ENCODE measurements around the gene PTPN9.
"Not testable (repeated sequence)": the region's sequence is repeated elsewhere in the genome, so short reads cannot be mapped to it uniquely, and the experiment has no call there.

Gene PTPN9

GRCh38 chr15:75594276-75594675, 15.2 kb upstream of the PTPN9 start:
- TF ChIP-seq CTCF (IDR thresholded peaks at IDR 0.05; ENCODE audit: insufficient read depth, missing control alignments) = no peak
- FAIRE-seq = no peak
- DNase-seq (ENCODE audit: insufficient read length, low spot score) = no peak

- FAIRE-seq (no peak), DNase-seq (ENCODE audit: insufficient read length, low spot score) (no peak)
- no peak for TF ChIP-seq CTCF (IDR thresholded peaks at IDR 0.05; ENCODE audit: insufficient read depth, missing control alignments)
These were observed 12.7 kb upstream of the PTPN9 start for GRCh38 chr15:75591655-75592364.

- FAIRE-seq (no peak), DNase-seq (ENCODE audit: insufficient read length, low spot score) (no peak)
- no peak for TF ChIP-seq CTCF (IDR thresholded peaks at IDR 0.05; ENCODE audit: insufficient read depth, missing control alignments)
These were observed 11.1 kb upstream of the PTPN9 start for GRCh38 chr15:75590239-75590638.

GRCh38 chr15:75589071-75589470, 10.0 kb upstream of the PTPN9 start:
- DNase-seq (ENCODE audit: insufficient read length, low spot score) (no peak), FAIRE-seq (no peak)
- TF ChIP-seq CTCF (IDR thresholded peaks at IDR 0.05; ENCODE audit: insufficient read depth, missing control alignments) = no peak

GRCh38 chr15:75586422-75586821, 7.3 kb upstream of the PTPN9 start:
- not testable (repeated sequence) for FAIRE-seq; DNase-seq (ENCODE audit: insufficient read length, low spot score)

GRCh38 chr15:75584121-75584520, 5.0 kb upstream of the PTPN9 start:
- FAIRE-seq = no peak

GRCh38 chr15:75583701-75584100, 4.6 kb upstream of the PTPN9 start:
- no peak for FAIRE-seq
- TF ChIP-seq CTCF (IDR thresholded peaks at IDR 0.05; ENCODE audit: insufficient read depth, missing control alignments) = no peak
- DNase-seq (ENCODE audit: insufficient read length, low spot score) = no peak

More at GRCh38 chr15:75584121-75584520, 5.0 kb upstream of the PTPN9 start:
- TF ChIP-seq CTCF (IDR thresholded peaks at IDR 0.05; ENCODE audit: insufficient read depth, missing control alignments) = no peak
- no peak for DNase-seq (ENCODE audit: insufficient read length, low spot score)

GRCh38 chr15:75582943-75583342, 3.8 kb upstream of the PTPN9 start:
- DNase-seq (ENCODE audit: insufficient read length, low spot score); FAIRE-seq: not testable (repeated sequence)

Measured in D721Med (cell line).